Measurements from ENCODE around the gene POLDIP2. TPM values are rescaled to one million over a fixed set of nuclear protein-coding genes. Genes with fewer than 3 reads are reported as not detected.

The POLDIP2 gene
- total and polyA plus RNA-seq, 2 of the 13 experiments (the other 11 are each of a cell fraction or from before 2014, with no cell fraction given) = 85.9 to 114 TPM

GRCh38 chr17:28317966-28318758, 39.2 kb downstream of the POLDIP2 start:
- intact Hi-C loops (cut with micrococcal nuclease; ENCODE audit: unreplicated experiment) (no loop called here), in situ Hi-C loops (cut with HindIII; ENCODE audit: extremely low pct_ligation_motif_present, low pct_unique_long_range_greater_than_20kb) (loop anchor here (25.0 kb wide), 1 partner anchor 281 kb away; the partner anchor contains the start of gene NLK)
- CTCF ChIA-PET (ENCODE audit: low intra/inter-chr PET ratio, low total read pairs) = no interaction called here
- Histone ChIP-seq H3K79me2 (ENCODE audit: insufficient read depth, low read length) (peaks cover 48% of the 10 kb centered on the region), H3K27me3 (ENCODE audit: control insufficient read depth in 1 of 2, insufficient read depth in 2 of 2, low read length in 2 of 2) (no peaks in the 10 kb centered on the region; a peak in 1 of 5 replicates), H3K9ac (ENCODE audit: insufficient read depth, low read depth, low read length) (peak overlapping the region; percentile 65), H3K4me1 (ENCODE audit: insufficient read depth, low read length) (peaks cover 54% of the 10 kb centered on the region), H3K9me3 (ENCODE audit: low read length) (no peaks in the 10 kb centered on the region), H3K36me3 (replicated peaks in 1 of 2; ENCODE audit: control insufficient read depth in 1 of 2, insufficient read depth in 2 of 2, low read length in 2 of 2) (no peaks in the 10 kb centered on the region; a peak in 1 of 5 replicates), H4K20me1 (ENCODE audit: insufficient read depth, low read length) (peaks cover 5% of the 10 kb centered on the region; the same call in 1 of the 2 replicates), H2AFZ (ENCODE audit: low read length) (peak overlapping the region; percentile 42), H3K4me2 (ENCODE audit: low read depth, low read length) (peak overlapping the region; percentile 91), H3K27ac (ENCODE audit: extremely low read length, insufficient read depth, low read length) (peak overlapping the region; percentile 69), H3K4me3 (replicated peaks in 1 of 3; ENCODE audit: insufficient read depth in 1 of 3, low read depth in 2 of 3, low read length in 3 of 3) (peak overlapping the region; percentile 61 to 80 (median 65))
- ATAC-seq (peak; percentile 47), DNase-seq (ENCODE audit: low spot score) (no peak), FAIRE-seq (no peak)
- 6% methylated on average over 24 of the region's 40 CpGs for WGBS (ENCODE audit: low lambda C conversion rate)
- BruUV-seq (replicated peaks) = TSS peak; percentile 95
- POLR2A ChIA-PET = interaction anchor here (1.2 to 5.8 kb wide), 4 partner anchors 18 to 99 kb away, joined by 3 to 41 read pairs (median 6); partner anchors contain the start of genes IFT20, POLDIP2 and TNFAIP1
- no peak for TF ChIP-seq EED (CRISPR knock-in tag; IDR thresholded peaks at IDR 0.05)
- TF ChIP-seq ZNF329 (CRISPR knock-in tag; IDR thresholded peaks at IDR 0.05; ENCODE audit: low read depth) = no peak
- peak; percentile 54 for TF ChIP-seq ZNF883 (CRISPR knock-in tag; IDR thresholded peaks at IDR 0.05; ENCODE audit: not compliant biosample characterization)
- no peak for TF ChIP-seq ZNF773 (CRISPR knock-in tag; IDR thresholded peaks at IDR 0.05; ENCODE audit: borderline replicate concordance)
- no peak for TF ChIP-seq NKX3-1 (CRISPR knock-in tag; IDR thresholded peaks at IDR 0.05)
- TF ChIP-seq ZMAT5 (CRISPR knock-in tag; IDR thresholded peaks at IDR 0.05; ENCODE audit: borderline replicate concordance, low read depth) = 0 out of 2 replicates have a peak, but pooled peaks have one; percentile 5
- no peak for TF ChIP-seq AHDC1 (CRISPR knock-in tag; IDR thresholded peaks at IDR 0.05; ENCODE audit: borderline replicate concordance)
- no peak for TF ChIP-seq HNF4A (CRISPR knock-in tag; IDR thresholded peaks at IDR 0.05)
- TF ChIP-seq DR1 (CRISPR knock-in tag; IDR thresholded peaks at IDR 0.05) = no peak
- TF ChIP-seq RCOR2 (CRISPR knock-in tag; IDR thresholded peaks at IDR 0.05) = no peak
- TF ChIP-seq SP1 (IDR thresholded peaks at IDR 0.05) = no peak
- TF ChIP-seq SP1 (CRISPR knock-in tag; IDR thresholded peaks at IDR 0.05) = no peak
- TF ChIP-seq ZMYM3 (CRISPR knock-in tag; IDR thresholded peaks at IDR 0.05) = no peak; the same call in 1 of the 2 replicates
- TF ChIP-seq RARA (CRISPR knock-in tag; IDR thresholded peaks at IDR 0.05) = 0 out of 2 replicates have a peak, but pooled peaks have one; percentile 9
- no peak for TF ChIP-seq SOX13 (IDR thresholded peaks at IDR 0.05)
- no peak for TF ChIP-seq SOX13 (CRISPR knock-in tag; conservative IDR thresholded peaks at IDR 0.05 in 1 of 2, IDR thresholded peaks at IDR 0.05 in 1 of 2)
- TF ChIP-seq NR3C1 (CRISPR knock-in tag; IDR thresholded peaks at IDR 0.05) = no peak
- TF ChIP-seq PRMT3 (CRISPR knock-in tag; IDR thresholded peaks at IDR 0.05; ENCODE audit: borderline replicate concordance, low read depth) = no peak
